NCI-H1436 (cell line): ENCODE data around the gene PCSK6.

Source experiments
- DNase-seq: peaks from one replicate; lab custom pipeline; 2025; lab: John Stamatoyannopoulos, UW

Gene PCSK6

GRCh38 chr15:101398247-101398646 lies 91.3 kb downstream of the PCSK6 start:
- DNase-seq: no peak

- DNase-seq: no peak
Observed at GRCh38 chr15:101397521-101398003, 91.9 kb downstream of the PCSK6 start.

GRCh38 chr15:101396484-101397261 lies 92.8 kb downstream of the PCSK6 start:
- no peak for DNase-seq

GRCh38 chr15:101394654-101395053 lies 94.9 kb downstream of the PCSK6 start:
- DNase-seq: no peak

GRCh38 chr15:101394056-101394630 lies 95.4 kb downstream of the PCSK6 start:
- no peak for DNase-seq

- no peak for DNase-seq
Observed at GRCh38 chr15:101393172-101393571, 96.3 kb downstream of the PCSK6 start.

GRCh38 chr15:101391981-101392640 lies 97.4 kb downstream of the PCSK6 start:
- DNase-seq: no peak

- DNase-seq: no peak
Observed at GRCh38 chr15:101391431-101391830, 98.1 kb downstream of the PCSK6 start.

GRCh38 chr15:101390462-101390861 lies 99.0 kb downstream of the PCSK6 start:
- no peak for DNase-seq

GRCh38 chr15:101390060-101390459 lies 99.4 kb downstream of the PCSK6 start:
- no peak for DNase-seq

GRCh38 chr15:101389362-101389761 lies 100.1 kb downstream of the PCSK6 start:
- no peak for DNase-seq

GRCh38 chr15:101388046-101388445 lies 101.5 kb downstream of the PCSK6 start:
- no peak for DNase-seq

- DNase-seq: no peak
Observed at GRCh38 chr15:101387574-101387973, 101.9 kb downstream of the PCSK6 start.

GRCh38 chr15:101386967-101387366 lies 102.5 kb downstream of the PCSK6 start:
- no peak for DNase-seq

GRCh38 chr15:101386006-101386405 lies 103.5 kb downstream of the PCSK6 start:
- no peak for DNase-seq

GRCh38 chr15:101384276-101384675 lies 105.2 kb downstream of the PCSK6 start:
- no peak for DNase-seq

- DNase-seq: no peak
Observed at GRCh38 chr15:101382544-101382943, 107.0 kb downstream of the PCSK6 start.

- DNase-seq: no peak
Observed at GRCh38 chr15:101381671-101382212, 107.8 kb downstream of the PCSK6 start.

GRCh38 chr15:101380146-101380545 lies 109.4 kb downstream of the PCSK6 start:
- DNase-seq: no peak

GRCh38 chr15:101379647-101380046 lies 109.9 kb downstream of the PCSK6 start:
- DNase-seq: no peak

GRCh38 chr15:101378879-101379278 lies 110.6 kb downstream of the PCSK6 start:
- no peak for DNase-seq

GRCh38 chr15:101378171-101378755 lies 111.2 kb downstream of the PCSK6 start:
- no peak for DNase-seq
